ENCODE measurements around the gene SPTB. TPM values are rescaled to one million over a fixed set of nuclear protein-coding genes. Genes with fewer than 3 reads are reported as not detected.

SPTB gene
- total and polyA plus RNA-seq, 2 experiments from 2014 or later, result 1.1 to 1.7 TPM

- no peak for TF ChIP-seq EZH2 (IDR thresholded peaks at IDR 0.05; ENCODE audit: borderline replicate concordance)
- TF ChIP-seq EZH2phosphoT487 (IDR thresholded peaks at IDR 0.05; ENCODE audit: low read depth, severe bottlenecking, unreplicated experiment), result no peak
- TF ChIP-seq CTCF (IDR thresholded peaks at IDR 0.05; ENCODE audit: poor library complexity), result no peak
- H3K79me2 ChIP-seq, result peaks cover 88% of the 10 kb centered on the region
- H3K4me2 ChIP-seq, result peak overlapping the region; percentile 26
- no peak overlapping the region for H3K4me3 ChIP-seq
- no peaks in the 10 kb centered on the region for H3K9me2 ChIP-seq (replicated peaks; ENCODE audit: insufficient read depth)
- H3K27ac ChIP-seq, result peak overlapping the region; percentile 94
- no peaks in the 10 kb centered on the region for H3K27me3 ChIP-seq
- H3K36me3 ChIP-seq (replicated peaks; ENCODE audit: insufficient read depth, low read depth), result no peaks in the 10 kb centered on the region
- no peak overlapping the region for H2AFZ ChIP-seq
- no peaks in the 10 kb centered on the region for H4K20me1 ChIP-seq (ENCODE audit: insufficient read depth, poor library complexity, severe bottlenecking)
- no peaks in the 10 kb centered on the region for H3K9me3 ChIP-seq (ENCODE audit: low read depth)
- peaks cover 56% of the 10 kb centered on the region for H3K4me1 ChIP-seq (ENCODE audit: insufficient read depth)
- WGBS (ENCODE audit: low lambda C conversion rate, missing lambda C conversion rate), result 80% methylated on average over 6 of the region's 6 CpGs
- no peak for DNase-seq (ENCODE audit: low spot score)
Measured at GRCh38 chr14:64725879-64726584, 153.7 kb downstream of the SPTB start.

- H3K9me2 ChIP-seq (replicated peaks; ENCODE audit: insufficient read depth), result no peaks in the 10 kb centered on the region
- WGBS (ENCODE audit: low lambda C conversion rate, missing lambda C conversion rate), result 27% methylated on average over 3 of the region's 3 CpGs
- H3K4me3 ChIP-seq, result no peak overlapping the region
- H3K27ac ChIP-seq, result peak overlapping the region; percentile 94
- no peak overlapping the region for H2AFZ ChIP-seq
- H3K27me3 ChIP-seq, result no peaks in the 10 kb centered on the region
- peaks cover 63% of the 10 kb centered on the region for H3K4me1 ChIP-seq (ENCODE audit: insufficient read depth)
- peaks cover 93% of the 10 kb centered on the region for H3K79me2 ChIP-seq
- H3K9me3 ChIP-seq (ENCODE audit: low read depth), result no peaks in the 10 kb centered on the region
- DNase-seq (ENCODE audit: low spot score), result no peak
- H4K20me1 ChIP-seq (ENCODE audit: insufficient read depth, poor library complexity, severe bottlenecking), result no peaks in the 10 kb centered on the region
- TF ChIP-seq EZH2 (IDR thresholded peaks at IDR 0.05; ENCODE audit: borderline replicate concordance), result no peak
- peak overlapping the region; percentile 26 for H3K4me2 ChIP-seq
- H3K36me3 ChIP-seq (replicated peaks; ENCODE audit: insufficient read depth, low read depth), result no peaks in the 10 kb centered on the region
Measured at GRCh38 chr14:64725261-64725815, 154.4 kb downstream of the SPTB start.

GRCh38 chr14:64724578-64724930, 155.2 kb downstream of the SPTB start:
- peaks cover 95% of the 10 kb centered on the region for H3K79me2 ChIP-seq
- H3K4me3 ChIP-seq, result no peak overlapping the region
- 80% methylated on average over 1 of the region's 1 CpG for WGBS (ENCODE audit: low lambda C conversion rate, missing lambda C conversion rate)
- no peak for DNase-seq (ENCODE audit: low spot score)
- no peaks in the 10 kb centered on the region for H4K20me1 ChIP-seq (ENCODE audit: insufficient read depth, poor library complexity, severe bottlenecking)
- H3K9me2 ChIP-seq (replicated peaks; ENCODE audit: insufficient read depth), result no peaks in the 10 kb centered on the region
- TF ChIP-seq EZH2phosphoT487 (IDR thresholded peaks at IDR 0.05; ENCODE audit: low read depth, severe bottlenecking, unreplicated experiment) (no peak), CTCF (IDR thresholded peaks at IDR 0.05; ENCODE audit: poor library complexity) (no peak), EZH2 (IDR thresholded peaks at IDR 0.05; ENCODE audit: borderline replicate concordance) (no peak)
- peak overlapping the region; percentile 26 for H3K4me2 ChIP-seq
- no peaks in the 10 kb centered on the region for H3K9me3 ChIP-seq (ENCODE audit: low read depth)
- H2AFZ ChIP-seq, result no peak overlapping the region
- H3K36me3 ChIP-seq (replicated peaks; ENCODE audit: insufficient read depth, low read depth), result no peaks in the 10 kb centered on the region
- peaks cover 71% of the 10 kb centered on the region for H3K4me1 ChIP-seq (ENCODE audit: insufficient read depth)
- H3K27ac ChIP-seq, result peak overlapping the region; percentile 94
- no peaks in the 10 kb centered on the region for H3K27me3 ChIP-seq

All from hepatocyte (in vitro differentiated cells).